Smooth muscle cell (in vitro differentiated cells): ENCODE data around the gene DECR2. TPM values are rescaled to one million over a fixed set of nuclear protein-coding genes. Genes with fewer than 3 reads are reported as not detected.
A peak's percentile ranks its signal among the peaks of the same experiment; 100 is the strongest.
"Not testable (repeated sequence)": the region's sequence is repeated elsewhere in the genome, so short reads cannot be mapped to it uniquely, and the experiment has no call there.

ENCODE experiments used
- DNase-seq: peaks from one replicate; lab custom pipeline; 2025; ENCODE audit not compliant: unreplicated experiment; lab: John Stamatoyannopoulos, UW
- H2AFZ ChIP-seq: fragments of 200-600 bp; sonication (generic); 2 replicates; pipeline ENCODE4 v1.6.0; 2016; ENCODE audit warnings: antibody characterized with exemption, low read depth, mild to moderate bottlenecking
- H3F3A ChIP-seq: fragments of 200-600 bp; sonication (generic); 2 replicates; pipeline ENCODE4 v1.6.0; 2017; ENCODE audit warnings: antibody characterized with exemption, low read depth
- H3K27ac ChIP-seq: fragments of 200-600 bp; sonication (generic); 2 replicates; pipeline ENCODE4 v1.5.1; 2016; ENCODE audit warnings: low read depth, mild to moderate bottlenecking
- H3K27me3 ChIP-seq: fragments of 200-600 bp; sonication (generic); 2 replicates; pipeline ENCODE4 v1.6.1; 2016; ENCODE audit warnings: low read depth, mild to moderate bottlenecking
- H3K36me3 ChIP-seq: fragments of 200-600 bp; sonication (generic); 2 replicates; pipeline ENCODE4 v1.5.1; 2016; ENCODE audit warnings: low read depth
- H3K4me1 ChIP-seq: fragments of 200-600 bp; sonication (generic); 2 replicates; pipeline ENCODE4 v1.5.1; 2016; ENCODE audit warnings: low read depth
- H3K4me2 ChIP-seq: fragments of 200-600 bp; sonication (generic); 2 replicates; pipeline ENCODE4 v1.6.0; 2016; ENCODE audit warnings: mild to moderate bottlenecking
- H3K4me3 ChIP-seq: fragments of 200-600 bp; sonication (generic); 2 replicates; pipeline ENCODE4 v1.5.1; 2016; ENCODE audit warnings: mild to moderate bottlenecking
- H3K79me2 ChIP-seq: fragments of 200-600 bp; sonication (generic); 2 replicates; pipeline ENCODE4 v1.6.0; 2016; ENCODE audit warnings: low read depth, mild to moderate bottlenecking
- H3K9ac ChIP-seq: fragments of 200-600 bp; sonication (generic); 2 replicates; pipeline ENCODE4 v1.6.0; 2016; ENCODE audit warnings: low read depth
- H3K9me3 ChIP-seq: fragments of 200-600 bp; sonication (generic); replicated peaks from 2 replicates; pipeline ENCODE4 v1.5.1; 2016; ENCODE audit warnings: low read depth
- H4K20me1 ChIP-seq: fragments of 200-600 bp; sonication (generic); 2 replicates; pipeline ENCODE4 v1.6.0; 2016; ENCODE audit warnings: low read depth
- CTCF ChIP-seq: fragments of 200-600 bp; sonication (generic); IDR thresholded peaks from 2 replicates; pipeline ENCODE4 v1.5.1; 2017; ENCODE audit warnings: borderline replicate concordance, mild to moderate bottlenecking, antibody characterized with exemption; ENCODE audit not compliant: insufficient read depth, poor library complexity, severe bottlenecking
- WGBS: methylation state at CpG from one replicate; pipeline ENCODE4 v1.1.7; 2016; ENCODE audit warnings: low lambda C conversion rate; 5-methylcytosine and 5-hydroxymethylcytosine counted together
- polyA plus RNA-seq: library from polyadenylated mRNA; unstranded; fragments of >200 nt; fragmentation: Nextera tagmentation; extraction: Ambion mirVana; gene quantifications from 2 replicates; pipeline ENCODE4 v1.2.1, GENCODE V29; 2016
- total RNA-seq: library from RNA; depleted of rRNA; stranded (reverse); fragments of >200 nt; gene quantifications from 2 replicates; pipeline ENCODE4 v1.2.3, GENCODE V29; 2014

The DECR2 gene
- total and polyA plus RNA-seq, 2 experiments from 2014 or later = 15.4 to 18.2 TPM

- no peak for DNase-seq
- 15% methylated on average over 33 of the region's 33 CpGs for WGBS
- Histone ChIP-seq H3K4me3 (peak overlapping the region; percentile 79), H3F3A (peaks cover 12% of the 10 kb centered on the region), H3K9ac (no peak overlapping the region), H4K20me1 (peaks cover 24% of the 10 kb centered on the region), H3K9me3 (no peaks in the 10 kb centered on the region), H3K27me3 (no peaks in the 10 kb centered on the region), H3K4me1 (peaks cover 16% of the 10 kb centered on the region), H3K4me2 (peak overlapping the region; percentile 100), H3K79me2 (peaks cover 30% of the 10 kb centered on the region), H3K36me3 (no peaks in the 10 kb centered on the region), H2AFZ (no peak overlapping the region), H3K27ac (no peak overlapping the region)
- no peak for TF ChIP-seq CTCF
These were observed 18.2 kb upstream of the DECR2 start for GRCh38 chr16:383326-384051.

- Histone ChIP-seq H3K4me1 (peaks cover 17% of the 10 kb centered on the region), H3K27me3 (no peaks in the 10 kb centered on the region), H3K36me3 (no peaks in the 10 kb centered on the region), H3K27ac (no peak overlapping the region), H3F3A (peaks cover 17% of the 10 kb centered on the region), H4K20me1 (no peaks in the 10 kb centered on the region), H2AFZ (no peak overlapping the region), H3K4me3 (no peak overlapping the region), H3K9me3 (no peaks in the 10 kb centered on the region), H3K4me2 (no peak overlapping the region), H3K79me2 (no peaks in the 10 kb centered on the region), H3K9ac (no peak overlapping the region)
- 69% methylated on average over 19 of the region's 19 CpGs for WGBS
- DNase-seq = no peak
- TF ChIP-seq CTCF = no peak
These were observed 15.0 kb upstream of the DECR2 start for GRCh38 chr16:386641-387156.

GRCh38 chr16:387761-388666, 13.7 kb upstream of the DECR2 start:
- H3K36me3 ChIP-seq, H3K27me3 ChIP-seq, H4K20me1 ChIP-seq, H3K9me3 ChIP-seq, H2AFZ ChIP-seq, H3K79me2 ChIP-seq, H3K27ac ChIP-seq, H3K9ac ChIP-seq, DNase-seq: not testable (repeated sequence)
- Histone ChIP-seq H3K4me2 (peak overlapping the region; percentile 78), H3F3A (peaks cover 17% of the 10 kb centered on the region), H3K4me1 (peaks cover 12% of the 10 kb centered on the region), H3K4me3 (peak overlapping the region; percentile 28)
- peak; percentile 8 for TF ChIP-seq CTCF
- 24% methylated on average over 20 of the region's 20 CpGs for WGBS
